Adipose tissue (tissue), 3 donors: ENCODE data around the gene PLEKHA4. TPM values are rescaled to one million over a fixed set of nuclear protein-coding genes. Genes with fewer than 3 reads are reported as not detected.
"Not testable (repeated sequence)": the region's sequence is repeated elsewhere in the genome, so short reads cannot be mapped to it uniquely, and the experiment has no call there.

Experiments used
- H3K27ac ChIP-seq: one replicate; pipeline ENCODE4 v1.5.1; 2013; ENCODE audit warnings: low read depth, low read length
- WGBS, 3 donors: extraction: QIAGEN DNeasy Blood & Tissue Kit; methylation state at CpG; one replicate each; pipeline ENCODE4 v1.1.7; 2013; 5-methylcytosine and 5-hydroxymethylcytosine counted together
- polyA plus RNA-seq, 3 donors: library from polyadenylated mRNA; stranded (reverse); fragments of 200-250 nt; gene quantifications; one replicate each; pipeline ENCODE4 v1.2.3, GENCODE V29; 2013
- donor health status: healthy with polysubstance abuse.
- donor health status: Bipolar disorder and iron deficiency.
- donor health status: healthy.

PLEKHA4 gene
- polyA plus RNA-seq = 100 to 1,000 TPM in 1 of 3 donors, 10 to 100 TPM in 1, 1 to 10 TPM in 1; 7.3 to 127 (median 20.6) TPM

GRCh38 chr19:48868114-48868886, at the start of gene PLEKHA4:
Gene PLEKHA4 (minus strand): TSS chr19:48868617. CDS start chr19:48867620, 997 bp downstream.
- 24 to 46% (median 43%) methylated on average over 11 of the region's 11 CpGs for WGBS, 3 donors
- peak within 1 kb of the TSS; percentile 25 for H3K27ac ChIP-seq

- no peak overlapping the region for H3K27ac ChIP-seq
- 73 to 87% (median 85%) methylated on average over 6 of the region's 6 CpGs for WGBS, 3 donors
Measured at GRCh38 chr19:48918071-48918470, 49.7 kb upstream of the PLEKHA4 start.

- no peak overlapping the region for H3K27ac ChIP-seq
- WGBS, 3 donors = 86 to 88% (median 87%) methylated on average over 8 of the region's 8 CpGs
Measured at GRCh38 chr19:48915757-48916156, 47.3 kb upstream of the PLEKHA4 start.

GRCh38 chr19:48914181-48914580, 45.8 kb upstream of the PLEKHA4 start:
- 97 to 99% (median 98%) methylated on average over 8 of the region's 8 CpGs for WGBS, 3 donors
- no peak overlapping the region for H3K27ac ChIP-seq

GRCh38 chr19:48913114-48913889, 44.9 kb upstream of the PLEKHA4 start:
- WGBS, 3 donors = 87 to 91% (median 89%) methylated on average over 9 of the region's 9 CpGs
- no peak overlapping the region for H3K27ac ChIP-seq

GRCh38 chr19:48910803-48911202, 42.4 kb upstream of the PLEKHA4 start:
- H3K27ac ChIP-seq = no peak overlapping the region
- WGBS, 3 donors = 92 to 96% (median 92%) methylated on average over 2 of the region's 2 CpGs

- 93 to 97% (median 96%) methylated on average over 11 of the region's 11 CpGs for WGBS, 3 donors
- H3K27ac ChIP-seq = not testable (repeated sequence)
Measured at GRCh38 chr19:48909424-48910077, 41.1 kb upstream of the PLEKHA4 start.

GRCh38 chr19:48907671-48908070, 39.3 kb upstream of the PLEKHA4 start:
- H3K27ac ChIP-seq = no peak overlapping the region
- 64 to 84% (median 77%) methylated on average over 13 to 14 of the region's 14 CpGs for WGBS, 3 donors

GRCh38 chr19:48906324-48906723, 37.9 kb upstream of the PLEKHA4 start:
- 96 to 98% (median 98%) methylated on average over 10 of the region's 10 CpGs for WGBS, 3 donors
- H3K27ac ChIP-seq = no peak overlapping the region

- WGBS, 3 donors = 89 to 96% (median 95%) methylated on average over 11 to 14 of the region's 14 CpGs
- H3K27ac ChIP-seq = no peak overlapping the region
Measured at GRCh38 chr19:48905664-48906063, 37.2 kb upstream of the PLEKHA4 start.

GRCh38 chr19:48903788-48904187, 35.4 kb upstream of the PLEKHA4 start:
- H3K27ac ChIP-seq = not testable (repeated sequence)

- WGBS, 3 donors = 89 to 98% (median 95%) methylated on average over 7 of the region's 7 CpGs
- not testable (repeated sequence) for H3K27ac ChIP-seq
Measured at GRCh38 chr19:48902291-48902690, 33.9 kb upstream of the PLEKHA4 start.

GRCh38 chr19:48900477-48901406, 32.3 kb upstream of the PLEKHA4 start:
- H3K27ac ChIP-seq = peak overlapping the region; percentile 24
- WGBS, 3 donors = 8 to 10% (median 8%) methylated on average over 22 to 24 of the region's 24 CpGs

- peak within 1 kb of the TSS; percentile 24 for H3K27ac ChIP-seq
- 7% methylated on average over 34 of the region's 34 CpGs for WGBS, 3 donors
Measured at GRCh38 chr19:48899781-48900476, 31.5 kb upstream of the PLEKHA4 start, which contains the start of gene NUCB1. Gene NUCB1 (plus strand): TSS chr19:48900312. CDS start chr19:48900797, 485 bp downstream.

- H3K27ac ChIP-seq = not testable (repeated sequence)
- WGBS, 3 donors = 83 to 84% (median 83%) methylated on average over 11 of the region's 11 CpGs
Measured at GRCh38 chr19:48899386-48899749, 31.0 kb upstream of the PLEKHA4 start.

- 65 to 89% (median 85%) methylated on average over 5 of the region's 5 CpGs for WGBS, 3 donors
- no peak overlapping the region for H3K27ac ChIP-seq
Measured at GRCh38 chr19:48897181-48897580, 28.8 kb upstream of the PLEKHA4 start.

GRCh38 chr19:48896191-48896720, 27.8 kb upstream of the PLEKHA4 start:
- 15 to 34% (median 21%) methylated on average over 25 of the region's 25 CpGs for WGBS, 3 donors
- H3K27ac ChIP-seq = peak overlapping the region; percentile 15
